HepG2 (cell line): ENCODE results near the gene NSFL1C. TPM values are rescaled to one million over a fixed set of nuclear protein-coding genes. Genes with fewer than 3 reads are reported as not detected.

Source experiments
- ATAC-seq: fragments of 200-7000 bp; cut with Tn5 transposase; 3 replicates; pipeline ENCODE4 v1.9.1; 2020; ENCODE audit warnings: mild to moderate bottlenecking, moderate library complexity
- BruUV-seq: library from RNA; stranded (reverse); fragments of 400-500 nt; replicated peaks from 2 replicates; lab custom pipeline; 2021; lab: Mats Ljungman, UMichigan
- CTCF ChIA-PET: fragments of 300-600 bp; formaldehyde crosslinking; extraction: SDS; loops from one replicate; lab custom pipeline; 2021; ENCODE audit warnings: low total read pairs, inconsistent platforms, low intra/inter-chr PET ratio; lab: Yijun Ruan, JAX
- POLR2A ChIA-PET: fragments of 350-600 bp; sonication (Branson Sonifier 250); formaldehyde crosslinking; loops from one replicate; lab custom pipeline; 2020; ENCODE audit warnings: antibody characterized with exemption, inconsistent platforms; lab: Yijun Ruan, JAX
- DNase-seq: peaks from one replicate; pipeline ENCODE4 v3.0.0-alpha.2; 2015; ENCODE audit warnings: low spot score
- FAIRE-seq: peaks from 3 replicates; lab custom pipeline; 2011; peaks lifted over from hg19 to GRCh38; lab: Jason Lieb, UNC
- H2AFZ ChIP-seq: one replicate; pipeline ENCODE4 v1.6.1; 2011; ENCODE audit warnings: low read length, inconsistent platforms
- H3K27ac ChIP-seq: fragments of 300-600 bp; 3 replicates; pipeline ENCODE4 v1.8.0; 2011; ENCODE audit warnings: mixed run types, mild to moderate bottlenecking, mixed read lengths, low read length, inconsistent platforms; ENCODE audit not compliant: insufficient read depth; ENCODE audit errors: extremely low read length
- H3K27me3 ChIP-seq, 2 experiments: fragments of 200-600 bp in 1 of 2; 2 replicates in 1 of 2; 3 replicates in 1 of 2; pipeline versions ENCODE4 v1.6.0 to v1.8.0; 2011; ENCODE audit warnings: low read length in 2 of 2, mild to moderate bottlenecking in 2 of 2, moderate library complexity in 2 of 2, inconsistent platforms in 1 of 2; ENCODE audit not compliant: insufficient read depth in 2 of 2, control insufficient read depth in 1 of 2
- H3K36me3 ChIP-seq, 2 experiments: fragments of 200-600 bp in 1 of 2; replicated peaks in 1 of 2; 2 replicates in 1 of 2; 3 replicates in 1 of 2; pipeline versions ENCODE4 v1.5.1 to v1.8.0; 2011; ENCODE audit warnings: low read length in 2 of 2, inconsistent platforms in 1 of 2; ENCODE audit not compliant: insufficient read depth in 2 of 2, control insufficient read depth in 1 of 2
- H3K4me1 ChIP-seq: 2 replicates; pipeline ENCODE4 v1.5.1; 2012; ENCODE audit warnings: low read length, inconsistent platforms; ENCODE audit not compliant: insufficient read depth
- H3K4me2 ChIP-seq: 2 replicates; pipeline ENCODE4 v1.6.0; 2011; ENCODE audit warnings: low read depth, low read length, inconsistent platforms
- H3K4me3 ChIP-seq, 3 experiments: fragments of 200-600 bp in 1 of 3; sonication (generic), shearing (Covaris generic) in 1 of 3; replicated peaks in 1 of 3; 2 replicates each; pipeline ENCODE4 v1.5.1; 2011 to 2016; ENCODE audit warnings: low read length in 3 of 3, inconsistent platforms in 2 of 3, low read depth in 2 of 3, mild to moderate bottlenecking in 2 of 3, control low read depth in 1 of 3, mixed read lengths in 1 of 3; ENCODE audit not compliant: insufficient read depth in 1 of 3
- H3K79me2 ChIP-seq: one replicate; pipeline ENCODE4 v1.6.1; 2011; ENCODE audit warnings: low read length, inconsistent platforms; ENCODE audit not compliant: insufficient read depth
- H3K9ac ChIP-seq: 2 replicates; pipeline ENCODE4 v1.6.0; 2011; ENCODE audit warnings: mild to moderate bottlenecking, low read depth, low read length, inconsistent platforms; ENCODE audit not compliant: insufficient read depth
- H3K9me3 ChIP-seq: 2 replicates; pipeline ENCODE4 v1.5.1; 2012; ENCODE audit warnings: mild to moderate bottlenecking, low read length
- H4K20me1 ChIP-seq: 2 replicates; pipeline ENCODE4 v1.6.0; 2011; ENCODE audit warnings: inconsistent platforms, mild to moderate bottlenecking, low read length, moderate library complexity; ENCODE audit not compliant: insufficient read depth
- EHMT2 ChIP-seq: fragments of 200-600 bp; sonication (generic); IDR thresholded peaks from 2 replicates; pipeline ENCODE4 v1.7.0; 2017; ENCODE audit warnings: antibody characterized with exemption, low read depth, low read length, borderline replicate concordance
- KLF11 ChIP-seq: IDR thresholded peaks from 2 replicates; pipeline ENCODE4 v1.6.1; 2016; ENCODE audit warnings: missing compliant biosample characterization
- MBD4 ChIP-seq: IDR thresholded peaks from 2 replicates; pipeline ENCODE4 v1.6.1; 2012; ENCODE audit warnings: low read length, inconsistent platforms, borderline replicate concordance
- MLX ChIP-seq: IDR thresholded peaks from 2 replicates; pipeline ENCODE4 v1.6.1; 2016
- NR2F1 ChIP-seq, 2 experiments: fragments of 450-650 bp in 1 of 2; formaldehyde crosslinking in 1 of 2; IDR thresholded peaks; 2 replicates each; pipeline versions ENCODE4 v1.5.0 to v1.6.1; 2016 to 2020; ENCODE audit warnings: mild to moderate bottlenecking in 1 of 2, missing compliant biosample characterization in 1 of 2, missing genetic modification reagents in 1 of 2, moderate library complexity in 1 of 2
- NR2F6 ChIP-seq, 2 experiments: IDR thresholded peaks; 2 replicates each; pipeline ENCODE4 v1.6.1; 2016; ENCODE audit warnings: antibody characterized with exemption in 1 of 2, mild to moderate bottlenecking in 1 of 2
- PTBP1 ChIP-seq: fragments of 200-400 bp; formaldehyde crosslinking; IDR thresholded peaks from 2 replicates; pipeline ENCODE4 v1.6.1; 2018; ENCODE audit warnings: low read length, low read depth; ENCODE audit not compliant: poor library complexity, severe bottlenecking
- SALL1 ChIP-seq: sonication (generic); formaldehyde crosslinking; IDR thresholded peaks from 2 replicates; pipeline ENCODE4 v1.8.0; 2022; ENCODE audit warnings: mild to moderate bottlenecking, missing genetic modification reagents
- SMC3 ChIP-seq: IDR thresholded peaks from 2 replicates; pipeline ENCODE4 v1.6.1; 2011; ENCODE audit warnings: low read length, improper control_type of control experiment
- THRA ChIP-seq: sonication (generic); formaldehyde crosslinking; IDR thresholded peaks from 2 replicates; pipeline ENCODE4 v1.4.0; 2020; ENCODE audit warnings: missing genetic modification reagents, borderline replicate concordance
- U2AF1 ChIP-seq: fragments of 200-400 bp; formaldehyde crosslinking; optimal IDR thresholded peaks from 2 replicates; pipeline ENCODE3; 2017; ENCODE audit warnings: mild to moderate bottlenecking, low read depth, low read length
- ZNF256 ChIP-seq: sonication (generic); formaldehyde crosslinking; conservative IDR thresholded peaks from 2 replicates; pipeline ENCODE4 v1.4.0; 2020; ENCODE audit warnings: missing genetic modification reagents
- ZNF543 ChIP-seq: sonication (generic); formaldehyde crosslinking; IDR thresholded peaks from 2 replicates; pipeline ENCODE4 v1.4.0; 2020; ENCODE audit warnings: mild to moderate bottlenecking, missing genetic modification reagents
- ZNF850 ChIP-seq: sonication (generic); formaldehyde crosslinking; conservative IDR thresholded peaks from 2 replicates; pipeline ENCODE4 v1.9.0; 2021; ENCODE audit warnings: mild to moderate bottlenecking, missing genetic modification reagents
- WGBS: methylation state at CpG from one replicate; pipeline ENCODE4 v1.1.6; 2017; ENCODE audit warnings: low lambda C conversion rate; 5-methylcytosine and 5-hydroxymethylcytosine counted together
- in situ Hi-C: cut with HindIII; loops from 2 replicates; pipeline ENCODE4 v1.10.0; 2017; ENCODE audit warnings: low pct_unique_long_range_greater_than_20kb; ENCODE audit not compliant: extremely low pct_ligation_motif_present
- intact Hi-C: fragments of 100-400 bp; cut with micrococcal nuclease; formaldehyde crosslinking; loops from one replicate; pipeline ENCODE4 v1.10.0; 2022; ENCODE audit not compliant: unreplicated experiment
- polyA plus RNA-seq, 8 experiments: library from polyadenylated mRNA; depleted of rRNA in 3 of 8; stranded (reverse) in 7 of 8; unstranded in 1 of 8; fragments of >200 nt; fragmentation: Illumina TruSeq in 4 of 8; extraction: Trizol in 4 of 8; gene quantifications; 2 replicates each; pipeline versions ENCODE4 v1.2.1 to v1.2.3, GENCODE V29; 2011 to 2016; ENCODE audit warnings: low read depth in 4 of 8, missing spikeins in 1 of 8, mixed read lengths in 1 of 8; ENCODE audit not compliant: insufficient read depth in 1 of 8
- total RNA-seq, 5 experiments: library from RNA; depleted of rRNA; stranded (reverse); fragments of >200 nt; fragmentation: Illumina TruSeq; extraction: Trizol; gene quantifications; 2 replicates each; pipeline ENCODE4 v1.2.3, GENCODE V29; 2016; ENCODE audit warnings: low read depth in 1 of 5
- TF ChIP-seq, protein P1 (sequence below): fragments of 450-650 bp; IDR thresholded peaks from 2 replicates; pipeline ENCODE4 v1.6.1; 2017; ENCODE audit warnings: mild to moderate bottlenecking
- TF ChIP-seq, protein P2 (sequence below): sonication (generic); formaldehyde crosslinking; IDR thresholded peaks from 2 replicates; pipeline ENCODE4 v1.4.0; 2020; ENCODE audit warnings: mild to moderate bottlenecking, missing genetic modification reagents

Gene NSFL1C
- total and polyA plus RNA-seq, 2 of the 13 experiments (the other 11 are each of a cell fraction or from before 2014, with no cell fraction given): 22.9 to 62.7 TPM

GRCh38 chr20:1392693-1393506 lies 73.7 kb downstream of the NSFL1C start, which contains the start of gene FKBP1A:
TSS of gene FKBP1A (minus strand) at chr20:1393054. CDS start at chr20:1392998, 56 bp downstream.
- H3K27ac ChIP-seq: peak within 1 kb of the TSS; percentile 36
- H3K36me3 ChIP-seq: peaks cover 4 to 20% of the 10 kb centered on the region in 2 experiments; a peak in 4 of 5 replicates
- H3K4me1 ChIP-seq: peaks cover 53% of the 10 kb centered on the region
- H4K20me1 ChIP-seq: peaks cover 38% of the 10 kb centered on the region
- H3K9ac ChIP-seq: peak within 1 kb of the TSS; percentile 89
- in situ Hi-C loops (no loop called here), intact Hi-C loops (loop anchor here (1.0 to 10.0 kb wide), 4 partner anchors 44 to 278 kb away; partner anchors contain the start of genes NSFL1C and PSMF1)
- ChIA-PET CTCF (interaction anchor here (1.0 kb wide), 1 partner anchor 111 kb away, joined by 3 read pairs; no protein-coding TSS in a partner anchor), POLR2A (interaction anchor here (0.7 to 4.7 kb wide), 13 partner anchors 9 to 1077 kb away, joined by 3 to 41 read pairs (median 4); partner anchors contain the start of genes NSFL1C, SDCBP2 and SNRPB)
- H2AFZ ChIP-seq: peak within 1 kb of the TSS; percentile 74
- 2% methylated on average over 42 of the region's 79 CpGs for WGBS
- no peak for FAIRE-seq
- no peaks in the 10 kb centered on the region for H3K9me3 ChIP-seq
- peak; percentile 95 for ATAC-seq
- no TSS peak for BruUV-seq
- DNase-seq: peak; percentile 94
- H3K4me3 ChIP-seq: peak within 1 kb of the TSS; percentile 78 to 91 (median 91)
- H3K79me2 ChIP-seq: peaks cover 49% of the 10 kb centered on the region
- peak within 1 kb of the TSS; percentile 99 for H3K4me2 ChIP-seq
- H3K27me3 ChIP-seq: peaks cover 0 to 17% of the 10 kb centered on the region in 2 experiments; a peak in 2 of 5 replicates
- TF ChIP-seq KLF11 (CRISPR knock-in tag) (peak; percentile 90; the same call in 1 of the 2 replicates), NR2F6 (IDR thresholded peaks at IDR 0.05) (no peak), NR2F6 (CRISPR knock-in tag; IDR thresholded peaks at IDR 0.05) (peak; percentile 59; the same call in 1 of the 2 replicates), ZNF850 (CRISPR knock-in tag) (no peak), EHMT2 (peak; percentile 81; the same call in 1 of the 2 replicates), MLX (CRISPR knock-in tag) (peak; percentile 62; the same call in 1 of the 2 replicates), U2AF1 (peak; percentile 10), ZNF543 (CRISPR knock-in tag) (peak; percentile 91; the same call in 1 of the 2 replicates), SALL1 (CRISPR knock-in tag) (peak; percentile 81; the same call in 1 of the 2 replicates), PTBP1 (no peak), SMC3 (no peak), NR2F1 (CRISPR knock-in tag; IDR thresholded peaks at IDR 0.05) (no peak), MBD4 (no peak), THRA (CRISPR knock-in tag) (peak; percentile 73; the same call in 1 of the 2 replicates), ZNF256 (no peak)
- TF ChIP-seq, protein P1, sequence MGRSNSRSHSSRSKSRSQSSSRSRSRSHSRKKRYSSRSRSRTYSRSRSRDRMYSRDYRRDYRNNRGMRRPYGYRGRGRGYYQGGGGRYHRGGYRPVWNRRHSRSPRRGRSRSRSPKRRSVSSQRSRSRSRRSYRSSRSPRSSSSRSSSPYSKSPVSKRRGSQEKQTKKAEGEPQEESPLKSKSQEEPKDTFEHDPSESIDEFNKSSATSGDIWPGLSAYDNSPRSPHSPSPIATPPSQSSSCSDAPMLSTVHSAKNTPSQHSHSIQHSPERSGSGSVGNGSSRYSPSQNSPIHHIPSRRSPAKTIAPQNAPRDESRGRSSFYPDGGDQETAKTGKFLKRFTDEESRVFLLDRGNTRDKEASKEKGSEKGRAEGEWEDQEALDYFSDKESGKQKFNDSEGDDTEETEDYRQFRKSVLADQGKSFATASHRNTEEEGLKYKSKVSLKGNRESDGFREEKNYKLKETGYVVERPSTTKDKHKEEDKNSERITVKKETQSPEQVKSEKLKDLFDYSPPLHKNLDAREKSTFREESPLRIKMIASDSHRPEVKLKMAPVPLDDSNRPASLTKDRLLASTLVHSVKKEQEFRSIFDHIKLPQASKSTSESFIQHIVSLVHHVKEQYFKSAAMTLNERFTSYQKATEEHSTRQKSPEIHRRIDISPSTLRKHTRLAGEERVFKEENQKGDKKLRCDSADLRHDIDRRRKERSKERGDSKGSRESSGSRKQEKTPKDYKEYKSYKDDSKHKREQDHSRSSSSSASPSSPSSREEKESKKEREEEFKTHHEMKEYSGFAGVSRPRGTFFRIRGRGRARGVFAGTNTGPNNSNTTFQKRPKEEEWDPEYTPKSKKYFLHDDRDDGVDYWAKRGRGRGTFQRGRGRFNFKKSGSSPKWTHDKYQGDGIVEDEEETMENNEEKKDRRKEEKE: no peak
- TF ChIP-seq, protein P2, sequence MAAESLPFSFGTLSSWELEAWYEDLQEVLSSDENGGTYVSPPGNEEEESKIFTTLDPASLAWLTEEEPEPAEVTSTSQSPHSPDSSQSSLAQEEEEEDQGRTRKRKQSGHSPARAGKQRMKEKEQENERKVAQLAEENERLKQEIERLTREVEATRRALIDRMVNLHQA (CRISPR knock-in tag): no peak
